ENCODE measurements around the gene FAM219A.
"Not testable (repeated sequence)": the region's sequence is repeated elsewhere in the genome, so short reads cannot be mapped to it uniquely, and the experiment has no call there.

The FAM219A gene

DNA sequence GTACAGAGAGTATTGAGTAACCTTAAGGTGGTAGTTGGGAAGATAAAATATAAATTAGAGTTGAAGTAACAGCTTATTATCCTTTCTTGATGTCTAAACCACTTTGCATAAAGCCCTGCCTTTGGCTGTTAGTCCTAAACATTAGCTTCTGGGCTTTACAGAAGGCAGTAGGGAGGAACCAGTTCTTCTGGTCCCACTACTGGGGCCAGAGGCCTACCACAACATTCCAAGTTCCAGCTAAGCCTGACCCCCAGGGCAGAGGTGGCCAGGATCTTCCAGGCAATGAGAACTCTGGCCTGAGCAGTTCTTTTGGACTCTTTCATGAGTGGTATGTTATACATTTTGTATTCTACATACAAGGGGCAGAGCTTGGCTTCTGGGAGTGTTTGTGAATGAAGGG lies 26.3 kb upstream of the FAM219A start:
- no peak for DNase-seq (ENCODE audit: low spot score)

- DNase-seq (ENCODE audit: low spot score): not testable (repeated sequence)
Measured at GRCh38 chr9:34482746-34483145, 24.4 kb upstream of the FAM219A start.

GRCh38 chr9:34481620-34482019 lies 23.2 kb upstream of the FAM219A start:
- DNase-seq (ENCODE audit: low spot score): not testable (repeated sequence)

DNA sequence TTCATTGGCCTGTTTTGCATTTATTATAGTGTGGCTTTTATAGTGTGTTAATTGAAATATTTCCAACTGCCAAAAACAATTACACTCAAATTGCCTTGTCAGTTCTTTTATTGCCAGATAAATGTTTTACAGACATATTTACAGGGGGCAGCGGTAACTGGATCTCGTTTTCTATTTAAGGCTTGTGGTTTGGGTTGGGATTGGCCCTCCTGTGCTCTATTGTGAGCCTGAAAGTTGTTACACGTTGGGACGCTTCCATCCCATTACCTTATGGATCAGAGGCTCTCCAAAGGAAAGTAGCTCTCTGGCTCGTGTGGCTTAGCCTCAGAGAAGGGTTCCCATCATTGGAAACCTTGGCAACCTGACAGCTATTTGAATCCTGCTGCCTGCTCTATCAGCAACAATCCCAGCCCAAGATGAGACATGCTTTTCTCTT lies 21.1 kb upstream of the FAM219A start:
- DNase-seq (ENCODE audit: low spot score): no peak

DNA sequence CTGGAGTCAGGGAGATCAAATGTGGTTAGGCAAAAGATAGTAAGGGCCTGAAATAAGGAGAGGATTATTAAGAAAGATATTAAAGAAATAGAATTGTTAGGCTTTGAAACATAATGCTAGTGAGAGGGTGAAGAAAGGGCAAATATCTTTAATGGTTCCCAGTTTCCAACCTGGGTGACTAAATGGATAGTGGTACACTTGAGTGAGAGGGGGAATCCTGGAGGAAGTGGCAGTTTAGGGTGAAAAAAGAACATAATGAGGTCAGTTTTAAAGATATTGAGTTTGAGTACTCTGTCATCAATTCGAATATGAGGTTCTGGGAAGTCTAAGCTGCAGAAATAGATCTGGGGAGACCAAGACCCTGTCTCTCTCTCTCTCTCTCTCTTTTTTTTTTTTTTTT lies 19.2 kb upstream of the FAM219A start:
- DNase-seq (ENCODE audit: low spot score): no peak

DNA sequence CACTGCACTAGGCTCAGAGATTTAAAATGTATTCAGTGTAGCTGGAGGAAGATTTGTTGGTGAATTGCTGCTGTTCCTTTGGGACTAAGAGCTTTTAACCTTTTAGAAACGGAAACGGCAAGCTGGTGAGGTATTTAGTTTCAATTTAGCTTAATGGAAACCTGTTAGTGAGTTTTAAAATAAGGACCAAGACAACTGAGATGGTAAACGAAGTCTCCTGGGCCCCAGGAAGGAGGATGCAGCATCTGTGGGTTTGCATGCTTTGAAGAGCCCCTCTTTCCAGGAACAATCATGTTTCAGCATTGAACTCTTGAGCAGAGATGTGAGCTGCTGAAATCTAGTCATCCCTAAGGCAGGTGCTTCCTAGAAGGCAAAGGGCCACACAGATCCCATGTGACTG lies 16.7 kb upstream of the FAM219A start:
- no peak for DNase-seq (ENCODE audit: low spot score)

GRCh38 chr9:34465468-34465867 lies 7.1 kb upstream of the FAM219A start:
- DNase-seq (ENCODE audit: low spot score): no peak

DNA sequence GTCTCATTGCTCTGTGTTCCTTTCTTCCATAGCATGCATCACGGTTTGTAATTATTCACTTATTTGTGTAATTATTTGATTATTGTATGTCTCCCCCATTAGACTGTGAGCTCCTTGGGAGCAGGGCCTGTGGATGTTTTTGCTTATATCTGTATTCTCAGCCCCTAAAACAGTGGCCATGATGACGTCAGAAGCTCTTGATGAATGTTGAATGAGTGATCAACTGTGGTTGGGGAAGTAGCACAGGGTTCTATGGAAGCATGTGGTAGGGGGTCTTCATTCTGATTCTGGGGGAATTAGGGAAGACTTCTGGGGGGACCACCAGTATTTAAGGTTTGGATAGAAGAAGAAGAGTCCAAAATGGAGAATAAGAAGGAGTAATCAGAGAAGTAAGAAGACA lies 6.2 kb upstream of the FAM219A start:
- no peak for DNase-seq (ENCODE audit: low spot score)

GRCh38 chr9:34463901-34464232 lies 5.5 kb upstream of the FAM219A start:
- no peak for DNase-seq (ENCODE audit: low spot score)

GRCh38 chr9:34463098-34463900 lies 4.9 kb upstream of the FAM219A start:
- DNase-seq (ENCODE audit: low spot score): no peak

- no peak for DNase-seq (ENCODE audit: low spot score)
Measured at GRCh38 chr9:34459941-34460340, 1.6 kb upstream of the FAM219A start.

- no peak for DNase-seq (ENCODE audit: low spot score)
Measured at GRCh38 chr9:34459356-34459755, 986 bp upstream of the FAM219A start.

GRCh38 chr9:34458959-34459340 lies 580 bp upstream of the FAM219A start:
- DNase-seq (ENCODE audit: low spot score): no peak

- DNase-seq (ENCODE audit: low spot score): no peak
Measured at GRCh38 chr9:34457266-34458012, 931 bp downstream of the FAM219A start.

- DNase-seq (ENCODE audit: low spot score): no peak
Measured at GRCh38 chr9:34456746-34457145, 1.6 kb downstream of the FAM219A start.

GRCh38 chr9:34456151-34456550 lies 2.2 kb downstream of the FAM219A start:
- no peak for DNase-seq (ENCODE audit: low spot score)

- DNase-seq (ENCODE audit: low spot score): no peak
Measured at GRCh38 chr9:34454571-34455065, 3.8 kb downstream of the FAM219A start.

DNA sequence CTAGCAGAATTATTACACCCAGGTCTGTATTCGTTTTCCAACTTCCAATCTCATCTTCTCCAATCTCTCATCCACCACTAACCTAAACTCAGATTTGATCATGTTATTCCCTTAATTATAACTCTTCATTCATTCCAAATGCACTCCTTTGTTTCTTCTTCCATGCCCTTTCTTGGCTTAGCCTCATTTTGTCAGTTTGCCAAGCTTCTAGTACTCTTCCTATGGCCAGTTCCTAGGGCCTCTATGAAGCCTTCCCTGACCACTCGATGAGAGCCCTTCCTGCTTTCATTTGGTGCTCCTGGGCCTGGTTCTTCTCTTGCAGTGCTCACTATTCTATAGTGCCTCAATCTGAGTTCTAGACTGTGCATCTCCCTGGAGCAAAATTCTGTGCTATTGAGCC lies 5.8 kb downstream of the FAM219A start:
- DNase-seq (ENCODE audit: low spot score): no peak

DNA sequence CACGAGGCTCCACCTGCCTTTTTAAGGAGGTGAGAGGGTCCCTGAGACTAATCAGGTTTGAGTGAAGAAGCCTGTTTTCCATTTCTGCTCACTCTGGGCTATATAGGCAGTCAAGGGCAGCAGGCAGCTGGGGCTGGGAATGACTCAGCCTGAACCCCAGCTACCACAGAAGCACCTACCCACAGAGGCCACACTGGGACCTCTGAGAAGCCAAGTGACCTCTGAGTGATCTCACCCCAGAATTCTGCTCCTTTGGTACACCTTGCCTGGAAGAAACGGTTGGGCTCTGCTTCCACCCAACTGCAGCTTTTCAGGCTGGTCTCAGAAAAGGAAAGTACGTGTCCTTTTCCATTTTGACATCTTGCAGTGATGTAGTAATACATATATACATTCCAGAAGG lies 6.8 kb downstream of the FAM219A start:
- no peak for DNase-seq (ENCODE audit: low spot score)

DNA sequence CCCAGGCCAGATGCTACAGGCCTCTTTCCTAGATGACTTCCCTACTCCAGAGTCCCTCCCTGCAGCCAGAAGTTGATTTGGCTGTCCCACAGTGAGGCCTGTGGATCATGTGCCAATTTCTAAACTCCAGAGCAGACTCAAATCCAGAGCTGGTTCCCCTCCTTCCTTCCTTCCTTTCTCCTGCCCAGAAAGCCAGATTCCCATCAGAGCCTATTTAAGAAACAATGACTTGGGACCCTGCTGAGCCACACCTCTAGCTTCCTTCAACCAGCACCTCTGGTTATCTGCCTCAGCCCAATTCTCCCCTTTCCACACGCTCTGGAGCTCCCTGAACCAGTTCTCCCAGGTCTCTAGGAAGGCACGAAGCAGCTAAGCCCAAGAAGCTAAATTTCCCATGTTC lies 7.2 kb downstream of the FAM219A start:
- DNase-seq (ENCODE audit: low spot score): no peak

DNA sequence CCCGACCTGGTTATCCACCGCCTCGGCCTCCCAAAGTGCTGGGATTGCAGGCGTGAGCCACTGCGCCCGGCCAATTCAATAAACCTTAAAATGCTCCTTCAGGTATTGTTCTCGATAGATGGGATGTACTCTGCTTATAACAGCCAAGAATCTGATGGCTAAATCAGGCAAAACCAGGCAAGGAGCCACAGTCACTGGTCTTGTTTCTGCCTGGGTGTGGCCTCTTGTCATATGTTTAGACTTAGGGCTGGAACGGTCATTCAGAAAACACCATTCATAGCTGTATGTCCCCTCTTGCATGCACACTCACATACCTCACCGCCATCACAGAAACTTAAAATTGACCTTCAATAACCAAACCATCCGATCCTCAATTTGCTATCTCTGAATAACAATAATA lies 7.7 kb downstream of the FAM219A start:
- no peak for DNase-seq (ENCODE audit: low spot score)

- DNase-seq (ENCODE audit: low spot score): no peak
Measured at GRCh38 chr9:34446951-34447350, 11.4 kb downstream of the FAM219A start.

DNA sequence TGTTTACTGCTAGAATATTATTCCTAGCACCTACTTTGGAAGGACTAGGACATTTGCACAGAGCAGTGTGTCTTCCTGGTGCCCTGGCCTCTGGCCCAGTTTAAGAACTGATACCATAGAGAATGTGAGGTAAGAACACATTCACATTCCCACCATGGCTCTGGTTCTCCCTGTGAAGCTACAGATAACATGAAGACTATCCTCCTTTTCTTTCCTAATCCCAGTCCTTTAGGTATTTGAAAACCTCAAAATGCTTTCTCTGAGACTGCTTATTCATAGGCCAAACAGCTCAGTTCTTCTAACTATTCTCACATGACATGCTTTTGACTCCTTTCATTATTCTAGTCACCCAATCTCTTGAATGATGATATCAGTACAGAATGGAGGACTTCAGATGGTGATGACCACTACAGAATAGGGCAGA lies 11.9 kb downstream of the FAM219A start:
- no peak for DNase-seq (ENCODE audit: low spot score)

- no peak for DNase-seq (ENCODE audit: low spot score)
Measured at GRCh38 chr9:34443976-34444375, 14.4 kb downstream of the FAM219A start.
